ENCODE results near the gene ZMYND15.
"Not testable (repeated sequence)": the region's sequence is repeated elsewhere in the genome, so short reads cannot be mapped to it uniquely, and the experiment has no call there.

Gene ZMYND15

GRCh38 chr17:4710693-4711634 lies 28.7 kb upstream of the ZMYND15 start:
- no peak for DNase-seq (ENCODE audit: low read depth, low spot score)
- peak overlapping the region; percentile 66 for H3K4me3 ChIP-seq (ENCODE audit: low read depth, low read length)
- in situ Hi-C loops (cut with HindIII; ENCODE audit: low sequenced_read_pairs) = no loop called here
- TF ChIP-seq CTCF (IDR thresholded peaks at IDR 0.05; ENCODE audit: low read depth, low read length) = no peak

GRCh38 chr17:4711661-4712181 lies 27.9 kb upstream of the ZMYND15 start:
- DNase-seq (ENCODE audit: low read depth, low spot score) = no peak
- TF ChIP-seq CTCF (IDR thresholded peaks at IDR 0.05; ENCODE audit: low read depth, low read length) = no peak
- in situ Hi-C loops (cut with HindIII; ENCODE audit: low sequenced_read_pairs) = no loop called here
- no peak overlapping the region for H3K4me3 ChIP-seq (ENCODE audit: low read depth, low read length)

- no peak overlapping the region for H3K4me3 ChIP-seq (ENCODE audit: low read depth, low read length)
- in situ Hi-C loops (cut with HindIII; ENCODE audit: low sequenced_read_pairs) = no loop called here
- no peak for TF ChIP-seq CTCF (IDR thresholded peaks at IDR 0.05; ENCODE audit: low read depth, low read length)
- DNase-seq (ENCODE audit: low read depth, low spot score) = no peak
These were observed 27.1 kb upstream of the ZMYND15 start for GRCh38 chr17:4712526-4712925.

- DNase-seq (ENCODE audit: low read depth, low spot score); in situ Hi-C loops (cut with HindIII; ENCODE audit: low sequenced_read_pairs); H3K4me3 ChIP-seq (ENCODE audit: low read depth, low read length): not testable (repeated sequence)
These were observed 25.1 kb upstream of the ZMYND15 start for GRCh38 chr17:4714340-4715062.

- no peak for DNase-seq (ENCODE audit: low read depth, low spot score)
- no peak for TF ChIP-seq CTCF (IDR thresholded peaks at IDR 0.05; ENCODE audit: low read depth, low read length)
- no peak overlapping the region for H3K4me3 ChIP-seq (ENCODE audit: low read depth, low read length)
These were observed 24.4 kb upstream of the ZMYND15 start for GRCh38 chr17:4715063-4715744.

GRCh38 chr17:4716081-4716480 lies 23.6 kb upstream of the ZMYND15 start:
- no peak for TF ChIP-seq CTCF (IDR thresholded peaks at IDR 0.05; ENCODE audit: low read depth, low read length)
- no peak overlapping the region for H3K4me3 ChIP-seq (ENCODE audit: low read depth, low read length)
- in situ Hi-C loops (cut with HindIII; ENCODE audit: low sequenced_read_pairs) = no loop called here
- no peak for DNase-seq (ENCODE audit: low read depth, low spot score)

More at GRCh38 chr17:4715063-4715744, 24.4 kb upstream of the ZMYND15 start:
- in situ Hi-C loops (cut with HindIII; ENCODE audit: low sequenced_read_pairs) = no loop called here
